ENCODE data around the gene ATOH8.

GRCh38 chr2:85814802-85815550 lies 61.2 kb downstream of the ATOH8 start:
- TF ChIP-seq CTCF (IDR thresholded peaks at IDR 0.05; ENCODE audit: insufficient read depth, low read length) (no peak), SPI1 (IDR thresholded peaks at IDR 0.05; ENCODE audit: borderline replicate concordance, low read depth) (no peak)
